GM20431 (cell line): ENCODE results near the gene TMEM239.
"Not testable (repeated sequence)": the region's sequence is repeated elsewhere in the genome, so short reads cannot be mapped to it uniquely, and the experiment has no call there.

Experiments
- in situ Hi-C: fragments of 300-500 bp; cut with MseI, MboI; formaldehyde crosslinking; loops from one replicate; pipeline ENCODE4 v1.15.0; 2020; ENCODE audit warnings: low sequenced_read_pairs; ENCODE audit not compliant: unreplicated experiment

TMEM239 gene

GRCh38 chr20:2817891-2818595 is 1.9 kb downstream of the TMEM239 start:
- in situ Hi-C loops, result no loop called here

- in situ Hi-C loops, result no loop called here
Observed at GRCh38 chr20:2820084-2820895, 4.1 kb downstream of the TMEM239 start.

GRCh38 chr20:2820896-2821869 is 5.0 kb downstream of the TMEM239 start:
- in situ Hi-C loops, result no loop called here

GRCh38 chr20:2822073-2822472 is 5.9 kb downstream of the TMEM239 start:
- in situ Hi-C loops, result no loop called here

- in situ Hi-C loops, result no loop called here
Observed at GRCh38 chr20:2825761-2826160, 9.6 kb downstream of the TMEM239 start.

- in situ Hi-C loops, result no loop called here
Observed at GRCh38 chr20:2826655-2827054, 10.5 kb downstream of the TMEM239 start.

GRCh38 chr20:2829376-2829775 is 13.2 kb downstream of the TMEM239 start:
- in situ Hi-C loops, result no loop called here

- in situ Hi-C loops, result not testable (repeated sequence)
Observed at GRCh38 chr20:2831206-2831605, 15.0 kb downstream of the TMEM239 start.

GRCh38 chr20:2833761-2834160 is 17.6 kb downstream of the TMEM239 start:
- in situ Hi-C loops, result no loop called here

GRCh38 chr20:2834401-2835110 is 18.4 kb downstream of the TMEM239 start:
- in situ Hi-C loops, result no loop called here

GRCh38 chr20:2835331-2835796 is 19.2 kb downstream of the TMEM239 start:
- in situ Hi-C loops, result no loop called here

- in situ Hi-C loops, result no loop called here
Observed at GRCh38 chr20:2836035-2836434, 19.9 kb downstream of the TMEM239 start.

GRCh38 chr20:2837221-2837960 is 21.2 kb downstream of the TMEM239 start:
- in situ Hi-C loops, result no loop called here

- in situ Hi-C loops, result no loop called here
Observed at GRCh38 chr20:2838170-2838797, 22.1 kb downstream of the TMEM239 start.

GRCh38 chr20:2838847-2839671 is 22.9 kb downstream of the TMEM239 start:
- in situ Hi-C loops, result no loop called here

GRCh38 chr20:2839732-2840137 is 23.6 kb downstream of the TMEM239 start:
- in situ Hi-C loops, result no loop called here

GRCh38 chr20:2840138-2840966 is 24.2 kb downstream of the TMEM239 start, which contains the start of the genes PCED1A and VPS16:
Gene PCED1A (minus strand): TSS chr20:2840655. CDS start chr20:2839912, 743 bp downstream.
Gene VPS16 (plus strand): TSS chr20:2840745. CDS start chr20:2840775, 30 bp downstream.
- in situ Hi-C loops, result no loop called here
